ENCODE data around the gene CLN6.

CLN6 gene

GRCh38 chr15:68268405-68268804, 38.9 kb upstream of the CLN6 start:
- Histone ChIP-seq H3K36me3 (ENCODE audit: control insufficient read depth, insufficient read depth, low read length, severe bottlenecking) (no peaks in the 10 kb centered on the region), H3K9me3 (ENCODE audit: control insufficient read depth, low read length) (no peaks in the 10 kb centered on the region), H3K9ac (ENCODE audit: low read length) (no peak overlapping the region), H3K4me3 (ENCODE audit: low read length) (no peak overlapping the region), H3K27me3 (replicated peaks; ENCODE audit: control insufficient read depth, insufficient read depth, low read length) (no peaks in the 10 kb centered on the region), H3K4me1 (ENCODE audit: control insufficient read depth, insufficient read depth, low read length) (peaks cover 26% of the 10 kb centered on the region)
- no peak for DNase-seq (ENCODE audit: low read depth)

- no peak overlapping the region for H3K4me3 ChIP-seq (ENCODE audit: low read length)
- no peaks in the 10 kb centered on the region for H3K27me3 ChIP-seq (replicated peaks; ENCODE audit: control insufficient read depth, insufficient read depth, low read length)
- H3K4me1 ChIP-seq (ENCODE audit: control insufficient read depth, insufficient read depth, low read length), result no peaks in the 10 kb centered on the region
- no peaks in the 10 kb centered on the region for H3K9me3 ChIP-seq (ENCODE audit: control insufficient read depth, low read length)
- no peak for DNase-seq (ENCODE audit: low read depth)
- H3K36me3 ChIP-seq (ENCODE audit: control insufficient read depth, insufficient read depth, low read length, severe bottlenecking), result no peaks in the 10 kb centered on the region
- H3K9ac ChIP-seq (ENCODE audit: low read length), result no peak overlapping the region
Observed at GRCh38 chr15:68265674-68266073, 36.1 kb upstream of the CLN6 start.

- Histone ChIP-seq H3K36me3 (ENCODE audit: control insufficient read depth, insufficient read depth, low read length, severe bottlenecking) (no peaks in the 10 kb centered on the region), H3K4me1 (ENCODE audit: control insufficient read depth, insufficient read depth, low read length) (no peaks in the 10 kb centered on the region), H3K27me3 (replicated peaks; ENCODE audit: control insufficient read depth, insufficient read depth, low read length) (no peaks in the 10 kb centered on the region), H3K9ac (ENCODE audit: low read length) (no peak overlapping the region), H3K4me3 (ENCODE audit: low read length) (no peak overlapping the region), H3K9me3 (ENCODE audit: control insufficient read depth, low read length) (no peaks in the 10 kb centered on the region)
- DNase-seq (ENCODE audit: low read depth), result no peak
Observed at GRCh38 chr15:68265081-68265480, 35.6 kb upstream of the CLN6 start.

- H3K9ac ChIP-seq (ENCODE audit: low read length), result no peak overlapping the region
- DNase-seq (ENCODE audit: low read depth), result no peak
- peaks cover under 1% of the 10 kb centered on the region for H3K4me1 ChIP-seq (ENCODE audit: control insufficient read depth, insufficient read depth, low read length)
- no peaks in the 10 kb centered on the region for H3K9me3 ChIP-seq (ENCODE audit: control insufficient read depth, low read length)
- H3K4me3 ChIP-seq (ENCODE audit: low read length), result no peak overlapping the region
- H3K27me3 ChIP-seq (replicated peaks; ENCODE audit: control insufficient read depth, insufficient read depth, low read length), result no peaks in the 10 kb centered on the region
- H3K36me3 ChIP-seq (ENCODE audit: control insufficient read depth, insufficient read depth, low read length, severe bottlenecking), result no peaks in the 10 kb centered on the region
Observed at GRCh38 chr15:68264282-68264681, 34.8 kb upstream of the CLN6 start.

- Histone ChIP-seq H3K27me3 (replicated peaks; ENCODE audit: control insufficient read depth, insufficient read depth, low read length) (no peaks in the 10 kb centered on the region), H3K4me3 (ENCODE audit: low read length) (no peak overlapping the region), H3K36me3 (ENCODE audit: control insufficient read depth, insufficient read depth, low read length, severe bottlenecking) (no peaks in the 10 kb centered on the region), H3K4me1 (ENCODE audit: control insufficient read depth, insufficient read depth, low read length) (peaks cover 8% of the 10 kb centered on the region), H3K9me3 (ENCODE audit: control insufficient read depth, low read length) (no peaks in the 10 kb centered on the region), H3K9ac (ENCODE audit: low read length) (no peak overlapping the region)
- DNase-seq (ENCODE audit: low read depth), result no peak
Observed at GRCh38 chr15:68262514-68263356, 33.2 kb upstream of the CLN6 start.

GRCh38 chr15:68261980-68262379, 32.5 kb upstream of the CLN6 start:
- no peaks in the 10 kb centered on the region for H3K27me3 ChIP-seq (replicated peaks; ENCODE audit: control insufficient read depth, insufficient read depth, low read length)
- no peak overlapping the region for H3K4me3 ChIP-seq (ENCODE audit: low read length)
- DNase-seq (ENCODE audit: low read depth), result no peak
- H3K36me3 ChIP-seq (ENCODE audit: control insufficient read depth, insufficient read depth, low read length, severe bottlenecking), result no peaks in the 10 kb centered on the region
- no peak overlapping the region for H3K9ac ChIP-seq (ENCODE audit: low read length)
- H3K9me3 ChIP-seq (ENCODE audit: control insufficient read depth, low read length), result no peaks in the 10 kb centered on the region
- peaks cover 8% of the 10 kb centered on the region for H3K4me1 ChIP-seq (ENCODE audit: control insufficient read depth, insufficient read depth, low read length)

GRCh38 chr15:68261241-68261640, 31.7 kb upstream of the CLN6 start:
- Histone ChIP-seq H3K36me3 (ENCODE audit: control insufficient read depth, insufficient read depth, low read length, severe bottlenecking) (no peaks in the 10 kb centered on the region), H3K4me3 (ENCODE audit: low read length) (no peak overlapping the region), H3K27me3 (replicated peaks; ENCODE audit: control insufficient read depth, insufficient read depth, low read length) (no peaks in the 10 kb centered on the region), H3K9ac (ENCODE audit: low read length) (no peak overlapping the region), H3K9me3 (ENCODE audit: control insufficient read depth, low read length) (no peaks in the 10 kb centered on the region), H3K4me1 (ENCODE audit: control insufficient read depth, insufficient read depth, low read length) (peaks cover 15% of the 10 kb centered on the region)
- no peak for DNase-seq (ENCODE audit: low read depth)

GRCh38 chr15:68259883-68260282, 30.4 kb upstream of the CLN6 start:
- Histone ChIP-seq H3K9ac (ENCODE audit: low read length) (no peak overlapping the region), H3K36me3 (ENCODE audit: control insufficient read depth, insufficient read depth, low read length, severe bottlenecking) (no peaks in the 10 kb centered on the region), H3K9me3 (ENCODE audit: control insufficient read depth, low read length) (no peaks in the 10 kb centered on the region), H3K4me1 (ENCODE audit: control insufficient read depth, insufficient read depth, low read length) (peaks cover 15% of the 10 kb centered on the region), H3K4me3 (ENCODE audit: low read length) (no peak overlapping the region), H3K27me3 (replicated peaks; ENCODE audit: control insufficient read depth, insufficient read depth, low read length) (no peaks in the 10 kb centered on the region)
- DNase-seq (ENCODE audit: low read depth), result no peak

GRCh38 chr15:68258692-68259091, 29.2 kb upstream of the CLN6 start:
- peak overlapping the region; percentile 3 for H3K4me3 ChIP-seq (ENCODE audit: low read length)
- H3K4me1 ChIP-seq (ENCODE audit: control insufficient read depth, insufficient read depth, low read length), result peaks cover 15% of the 10 kb centered on the region
- no peaks in the 10 kb centered on the region for H3K27me3 ChIP-seq (replicated peaks; ENCODE audit: control insufficient read depth, insufficient read depth, low read length)
- no peaks in the 10 kb centered on the region for H3K36me3 ChIP-seq (ENCODE audit: control insufficient read depth, insufficient read depth, low read length, severe bottlenecking)
- no peaks in the 10 kb centered on the region for H3K9me3 ChIP-seq (ENCODE audit: control insufficient read depth, low read length)
- DNase-seq (ENCODE audit: low read depth), result peak; percentile 36
- no peak overlapping the region for H3K9ac ChIP-seq (ENCODE audit: low read length)

GRCh38 chr15:68256675-68257450, 27.3 kb upstream of the CLN6 start:
- peak; percentile 95 for DNase-seq (ENCODE audit: low read depth)
- Histone ChIP-seq H3K4me1 (ENCODE audit: control insufficient read depth, insufficient read depth, low read length) (peaks cover 20% of the 10 kb centered on the region), H3K27me3 (replicated peaks; ENCODE audit: control insufficient read depth, insufficient read depth, low read length) (no peaks in the 10 kb centered on the region), H3K9me3 (ENCODE audit: control insufficient read depth, low read length) (no peaks in the 10 kb centered on the region), H3K9ac (ENCODE audit: low read length) (peak overlapping the region; percentile 89), H3K4me3 (ENCODE audit: low read length) (peak overlapping the region; percentile 84), H3K36me3 (ENCODE audit: control insufficient read depth, insufficient read depth, low read length, severe bottlenecking) (no peaks in the 10 kb centered on the region)

- DNase-seq (ENCODE audit: low read depth), result peak; percentile 90
- H3K27me3 ChIP-seq (replicated peaks; ENCODE audit: control insufficient read depth, insufficient read depth, low read length), result no peaks in the 10 kb centered on the region
- H3K4me1 ChIP-seq (ENCODE audit: control insufficient read depth, insufficient read depth, low read length), result peaks cover 12% of the 10 kb centered on the region
- H3K9me3 ChIP-seq (ENCODE audit: control insufficient read depth, low read length), result no peaks in the 10 kb centered on the region
- peak overlapping the region; percentile 62 for H3K4me3 ChIP-seq (ENCODE audit: low read length)
- peak overlapping the region; percentile 44 for H3K9ac ChIP-seq (ENCODE audit: low read length)
- H3K36me3 ChIP-seq (ENCODE audit: control insufficient read depth, insufficient read depth, low read length, severe bottlenecking), result no peaks in the 10 kb centered on the region
Observed at GRCh38 chr15:68252925-68253534, 23.5 kb upstream of the CLN6 start.

Measured in adipocyte (in vitro differentiated cells).